Stomach (tissue), 9 donors: Measurements from ENCODE around the gene CDKN1C. TPM values are rescaled to one million over a fixed set of nuclear protein-coding genes. Genes with fewer than 3 reads are reported as not detected.

Experiments used
- DNase-seq, 2 donors: peaks; one replicate each; pipeline versions ENCODE4 v3.0.0 to v3.0.0-alpha.2; 2013 to 2019
- H3K27ac ChIP-seq, 5 donors: fragments of 200-600 bp in 4 of 5; sonication (generic) in 4 of 5; one replicate each; pipeline ENCODE4 v1.5.1; 2013 to 2019; ENCODE audit warnings: mild to moderate bottlenecking in 1 of 5, moderate library complexity in 1 of 5
- H3K27me3 ChIP-seq, 3 donors: fragments of 200-600 bp; sonication (generic); one replicate each; pipeline ENCODE4 v1.5.1; 2017 to 2019; ENCODE audit warnings: mixed run types in 1 of 3
- H3K36me3 ChIP-seq, 4 donors: fragments of 200-600 bp; sonication (generic); 1 replicate in 3 of 4; 2 replicates in 1 of 4; pipeline ENCODE4 v1.5.1; 2016 to 2019
- H3K4me1 ChIP-seq, 4 donors: fragments of 200-600 bp; sonication (generic); one replicate each; pipeline ENCODE4 v1.5.1; 2016 to 2019
- H3K4me3 ChIP-seq, 4 donors: fragments of 200-600 bp; sonication (generic) in 3 of 4; one replicate each; pipeline ENCODE4 v1.5.1; 2016 to 2019; ENCODE audit warnings: mild to moderate bottlenecking in 1 of 4
- H3K9me3 ChIP-seq, 4 donors: fragments of 200-600 bp; sonication (generic); one replicate each; pipeline ENCODE4 v1.5.1; 2016 to 2019
- EP300 ChIP-seq: sonication (generic); formaldehyde crosslinking; IDR thresholded peaks from one replicate; pipeline ENCODE4 v1.6.1; 2017; ENCODE audit warnings: antibody characterized with exemption
- POLR2A ChIP-seq, 4 donors: fragments of 450-650 bp; IDR thresholded peaks; one replicate each; pipeline ENCODE4 v1.6.1; 2016; ENCODE audit warnings: antibody characterized with exemption in 4 of 4, control low read depth in 2 of 4, mild to moderate bottlenecking in 1 of 4, moderate library complexity in 1 of 4
- POLR2AphosphoS5 ChIP-seq, 3 donors: sonication (generic); formaldehyde crosslinking; IDR thresholded peaks; one replicate each; pipeline ENCODE4 v1.6.1; 2016; ENCODE audit warnings: antibody characterized with exemption in 3 of 3
- WGBS, 5 donors: extraction: QIAGEN DNeasy Blood & Tissue Kit in 3 of 5; methylation state at CpG; one replicate each; pipeline versions ENCODE4 v1.1.5 to v1.1.7; 2013 to 2018; 5-methylcytosine and 5-hydroxymethylcytosine counted together
- intact Hi-C: fragments of 100-400 bp; cut with DNase I; formaldehyde crosslinking; loops from one replicate; pipeline ENCODE4 v1.15.1; 2023; ENCODE audit warnings: low total_unique reads
- polyA plus RNA-seq, 3 donors: library from polyadenylated mRNA; stranded (reverse); fragments of 200-250 nt; gene quantifications; one replicate each; pipeline ENCODE4 v1.2.3, GENCODE V29; 2013
- total RNA-seq, 5 donors: library from RNA; depleted of rRNA; stranded (reverse); fragments of >200 nt; gene quantifications; one replicate each; pipeline versions ENCODE4 v1.1.0 to v1.2.3, GENCODE V29; 2014 to 2016
- TF ChIP-seq, protein P1 (sequence below), 7 experiments: fragments of 450-650 bp in 4 of 7; fragments of 200-600 bp in 3 of 7; sonication (generic) in 3 of 7; IDR thresholded peaks; one replicate each; pipeline ENCODE4 v1.5.1; 2016 to 2019; ENCODE audit warnings: antibody characterized with exemption in 7 of 7, control low read depth in 2 of 7, mild to moderate bottlenecking in 1 of 7
- donor health status: healthy with polysubstance abuse.
- donor health status: Bipolar disorder and iron deficiency.
- donor health status: healthy.

Gene CDKN1C
- total and polyA plus RNA-seq, 8 donors, result 10.5 to 99.1 (median 42.3) TPM

GRCh38 chr11:2915473-2915872, 29.9 kb upstream of the CDKN1C start:
- Histone ChIP-seq H3K27ac (no peak overlapping the region), H3K4me3 (no peak overlapping the region), H3K36me3 (no peaks in the 10 kb centered on the region), H3K27me3 (no peaks in the 10 kb centered on the region), H3K9me3 (no peaks in the 10 kb centered on the region), H3K4me1 (peaks cover 33 to 44% (median 41%) of the 10 kb centered on the region in 4 donors)
- TF ChIP-seq POLR2A (IDR thresholded peaks at IDR 0.05), result no peak
- TF ChIP-seq, protein P1, sequence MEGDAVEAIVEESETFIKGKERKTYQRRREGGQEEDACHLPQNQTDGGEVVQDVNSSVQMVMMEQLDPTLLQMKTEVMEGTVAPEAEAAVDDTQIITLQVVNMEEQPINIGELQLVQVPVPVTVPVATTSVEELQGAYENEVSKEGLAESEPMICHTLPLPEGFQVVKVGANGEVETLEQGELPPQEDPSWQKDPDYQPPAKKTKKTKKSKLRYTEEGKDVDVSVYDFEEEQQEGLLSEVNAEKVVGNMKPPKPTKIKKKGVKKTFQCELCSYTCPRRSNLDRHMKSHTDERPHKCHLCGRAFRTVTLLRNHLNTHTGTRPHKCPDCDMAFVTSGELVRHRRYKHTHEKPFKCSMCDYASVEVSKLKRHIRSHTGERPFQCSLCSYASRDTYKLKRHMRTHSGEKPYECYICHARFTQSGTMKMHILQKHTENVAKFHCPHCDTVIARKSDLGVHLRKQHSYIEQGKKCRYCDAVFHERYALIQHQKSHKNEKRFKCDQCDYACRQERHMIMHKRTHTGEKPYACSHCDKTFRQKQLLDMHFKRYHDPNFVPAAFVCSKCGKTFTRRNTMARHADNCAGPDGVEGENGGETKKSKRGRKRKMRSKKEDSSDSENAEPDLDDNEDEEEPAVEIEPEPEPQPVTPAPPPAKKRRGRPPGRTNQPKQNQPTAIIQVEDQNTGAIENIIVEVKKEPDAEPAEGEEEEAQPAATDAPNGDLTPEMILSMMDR (IDR thresholded peaks at IDR 0.05), result no peak
- no peak for TF ChIP-seq EP300
- TF ChIP-seq POLR2AphosphoS5 (IDR thresholded peaks at IDR 0.05), result no peak
- no peak for DNase-seq
- WGBS, 5 donors, result 83 to 94% (median 89%) methylated on average over 8 to 11 of the region's 11 CpGs
- intact Hi-C loops, result no loop called here

DNA sequence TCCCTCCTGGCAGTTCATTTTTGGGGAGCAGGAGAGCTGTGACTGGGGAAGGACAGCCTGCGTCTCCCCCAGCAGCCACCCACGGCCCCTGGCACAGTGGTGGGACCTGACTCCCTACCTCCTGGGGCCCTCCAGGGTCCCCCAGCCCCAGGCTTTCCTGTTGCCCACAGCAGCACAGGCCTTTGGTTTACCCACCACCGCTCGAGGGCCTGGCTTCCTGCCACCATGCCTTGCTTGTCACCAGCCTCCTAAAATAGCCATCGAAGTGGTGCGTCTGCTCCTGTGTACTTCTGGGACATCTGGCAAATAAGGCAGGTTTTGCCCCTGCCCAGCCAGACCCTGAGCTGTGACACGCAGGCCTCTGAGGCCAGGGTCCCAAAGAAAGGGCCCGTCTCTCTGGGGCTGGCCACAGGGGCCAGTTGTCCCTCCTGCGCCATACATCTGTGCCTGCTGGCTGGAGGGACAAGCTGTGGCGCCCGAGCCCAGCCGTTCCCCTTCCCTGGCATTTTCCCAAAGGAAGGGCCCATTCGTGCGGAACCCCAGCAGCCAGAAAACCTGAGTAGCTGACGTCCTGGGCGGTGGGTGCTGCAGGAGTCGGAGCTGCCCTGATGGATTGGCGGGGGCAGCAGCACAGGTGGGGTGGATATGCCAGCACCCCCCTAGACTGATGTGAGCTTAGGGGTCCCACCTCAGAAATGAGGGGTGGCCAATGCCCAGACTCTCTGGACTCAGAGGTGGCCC, 29.1 kb upstream of the CDKN1C start:
- intact Hi-C loops, result no loop called here
- Histone ChIP-seq H3K9me3 (no peaks in the 10 kb centered on the region), H3K27ac (no peak overlapping the region), H3K4me1 (peaks cover 33 to 48% (median 44%) of the 10 kb centered on the region in 4 donors), H3K4me3 (no peak overlapping the region), H3K27me3 (peaks cover 0 to 2% (median 0%) of the 10 kb centered on the region in 3 donors), H3K36me3 (no peaks in the 10 kb centered on the region)
- DNase-seq, result peak in 1 of 2 donors; percentile 50
- WGBS, 5 donors, result 71 to 79% (median 75%) methylated on average over 12 to 18 of the region's 18 CpGs
- TF ChIP-seq POLR2AphosphoS5 (IDR thresholded peaks at IDR 0.05), result no peak
- TF ChIP-seq EP300, result no peak
- TF ChIP-seq POLR2A (IDR thresholded peaks at IDR 0.05), result no peak
- TF ChIP-seq, protein P1 (IDR thresholded peaks at IDR 0.05), result no peak

DNA sequence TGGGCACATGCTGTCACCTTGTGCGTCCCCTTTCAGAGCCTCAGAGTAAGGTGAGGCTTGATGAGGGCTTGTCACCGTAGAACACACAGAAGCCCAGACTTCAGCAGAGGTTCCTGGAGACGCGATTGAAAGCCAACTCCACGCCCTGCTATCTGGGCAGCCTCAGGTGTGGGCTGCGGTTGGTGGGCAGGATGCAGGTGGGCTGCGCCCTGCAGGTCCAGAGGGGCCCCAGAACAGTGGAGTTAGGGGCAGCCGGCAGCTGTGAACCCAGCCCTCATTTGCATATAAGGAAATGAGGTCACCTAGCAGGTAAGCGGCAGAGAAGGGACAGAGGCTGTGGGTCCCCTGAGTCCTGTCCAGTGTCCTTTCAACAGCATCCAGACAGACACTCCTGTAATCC, 28.2 kb upstream of the CDKN1C start:
- 37 to 61% (median 50%) methylated on average over 4 to 9 of the region's 9 CpGs for WGBS, 5 donors
- Histone ChIP-seq H3K36me3 (no peaks in the 10 kb centered on the region), H3K27ac (peak overlapping the region; percentile 26 to 92 (median 87)), H3K9me3 (no peaks in the 10 kb centered on the region), H3K4me1 (peaks cover 33 to 54% (median 50%) of the 10 kb centered on the region in 4 donors), H3K4me3 (no peak overlapping the region), H3K27me3 (peaks cover 0 to 11% (median 0%) of the 10 kb centered on the region in 3 donors)
- TF ChIP-seq, protein P1 (IDR thresholded peaks at IDR 0.05), result no peak
- TF ChIP-seq POLR2AphosphoS5 (IDR thresholded peaks at IDR 0.05) (no peak), POLR2A (IDR thresholded peaks at IDR 0.05) (no peak), EP300 (no peak)
- intact Hi-C loops, result no loop called here
- DNase-seq, result peak in 1 of 2 donors; percentile 61

DNA sequence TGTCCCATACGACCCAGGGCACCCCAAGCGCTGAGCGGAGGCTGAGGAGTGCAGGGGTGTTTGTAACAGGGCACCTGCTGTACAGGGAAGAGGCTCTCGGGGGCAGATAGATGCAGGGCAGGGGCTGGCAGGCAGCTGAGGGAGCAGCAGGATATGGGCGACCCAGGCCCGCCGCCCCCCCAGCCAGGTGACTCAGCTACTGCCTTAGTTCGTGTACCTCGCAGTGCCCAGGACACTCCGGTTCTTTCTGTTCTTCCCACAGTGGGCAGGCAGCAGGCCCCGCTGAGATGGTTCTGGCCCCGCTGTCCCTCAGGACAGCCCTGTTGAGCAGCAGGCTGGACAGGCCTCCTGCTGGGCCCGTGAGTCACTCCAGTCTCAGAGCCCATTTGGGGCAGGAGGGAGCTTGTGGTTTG, 27.4 kb upstream of the CDKN1C start:
- no peaks in the 10 kb centered on the region for H3K36me3 ChIP-seq
- H3K9me3 ChIP-seq, result no peaks in the 10 kb centered on the region
- no peak for TF ChIP-seq POLR2AphosphoS5 (IDR thresholded peaks at IDR 0.05)
- TF ChIP-seq, protein P1 (IDR thresholded peaks at IDR 0.05), result no peak
- TF ChIP-seq POLR2A (IDR thresholded peaks at IDR 0.05), result no peak
- TF ChIP-seq EP300, result no peak
- H3K27me3 ChIP-seq, result peaks cover 0 to 18% (median 0%) of the 10 kb centered on the region in 3 donors
- H3K4me3 ChIP-seq, result no peak overlapping the region
- intact Hi-C loops, result no loop called here
- peaks cover 33 to 54% (median 50%) of the 10 kb centered on the region in 4 donors for H3K4me1 ChIP-seq
- peak overlapping the region; percentile 83 to 92 (median 88) for H3K27ac ChIP-seq
- peak in 1 of 2 donors; percentile 68 for DNase-seq
- 58 to 71% (median 61%) methylated on average over 10 to 13 of the region's 13 CpGs for WGBS, 5 donors
